GM06990 (cell line): ENCODE measurements around the gene DSE.

Source experiments
- DNase-seq: peaks from one replicate; pipeline ENCODE4 v3.0.0-alpha.2; 2011; ENCODE audit not compliant: insufficient read length; ENCODE audit errors: extremely low read depth
- H3K27me3 ChIP-seq: replicated peaks from 2 replicates; pipeline ENCODE4 v1.6.0; 2011; ENCODE audit warnings: low read length; ENCODE audit not compliant: control insufficient read depth, insufficient read depth
- H3K36me3 ChIP-seq: 2 replicates; pipeline ENCODE4 v1.5.1; 2011; ENCODE audit warnings: low read length; ENCODE audit not compliant: control insufficient read depth, insufficient read depth
- H3K4me3 ChIP-seq: replicated peaks from 2 replicates; pipeline ENCODE4 v1.5.1; 2011; ENCODE audit warnings: low read depth, mild to moderate bottlenecking, control low read depth, low read length
- TF ChIP-seq, protein P1 (sequence below): IDR thresholded peaks from 2 replicates; pipeline ENCODE4 v1.5.1; 2011; ENCODE audit warnings: low read length, control low read depth, mild to moderate bottlenecking, inconsistent platforms; ENCODE audit not compliant: insufficient read depth, poor library complexity, severe bottlenecking

Gene DSE

DNA sequence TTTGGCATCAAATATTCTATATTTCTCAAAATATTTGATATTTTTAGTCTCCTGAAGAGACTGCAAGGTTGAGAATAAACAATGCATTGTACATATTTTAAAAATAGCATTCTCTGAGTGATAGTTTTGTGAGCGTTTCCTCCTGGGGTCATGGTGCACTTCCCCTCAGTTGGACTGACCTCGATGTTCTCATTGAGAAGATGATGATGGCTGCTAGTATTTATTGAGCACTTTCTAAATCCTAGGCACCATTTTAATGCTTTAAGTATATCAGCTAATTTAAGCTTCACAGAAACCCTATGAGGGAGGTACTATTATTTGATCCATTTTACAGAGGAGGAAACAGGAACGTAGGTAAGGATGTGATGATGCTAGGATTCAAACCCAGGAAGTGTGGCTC lies 18.2 kb downstream of the DSE start:
- no peak for DNase-seq
- H3K36me3 ChIP-seq, result no peaks in the 10 kb centered on the region
- H3K4me3 ChIP-seq, result no peak overlapping the region
- H3K27me3 ChIP-seq, result no peaks in the 10 kb centered on the region
- TF ChIP-seq, protein P1, sequence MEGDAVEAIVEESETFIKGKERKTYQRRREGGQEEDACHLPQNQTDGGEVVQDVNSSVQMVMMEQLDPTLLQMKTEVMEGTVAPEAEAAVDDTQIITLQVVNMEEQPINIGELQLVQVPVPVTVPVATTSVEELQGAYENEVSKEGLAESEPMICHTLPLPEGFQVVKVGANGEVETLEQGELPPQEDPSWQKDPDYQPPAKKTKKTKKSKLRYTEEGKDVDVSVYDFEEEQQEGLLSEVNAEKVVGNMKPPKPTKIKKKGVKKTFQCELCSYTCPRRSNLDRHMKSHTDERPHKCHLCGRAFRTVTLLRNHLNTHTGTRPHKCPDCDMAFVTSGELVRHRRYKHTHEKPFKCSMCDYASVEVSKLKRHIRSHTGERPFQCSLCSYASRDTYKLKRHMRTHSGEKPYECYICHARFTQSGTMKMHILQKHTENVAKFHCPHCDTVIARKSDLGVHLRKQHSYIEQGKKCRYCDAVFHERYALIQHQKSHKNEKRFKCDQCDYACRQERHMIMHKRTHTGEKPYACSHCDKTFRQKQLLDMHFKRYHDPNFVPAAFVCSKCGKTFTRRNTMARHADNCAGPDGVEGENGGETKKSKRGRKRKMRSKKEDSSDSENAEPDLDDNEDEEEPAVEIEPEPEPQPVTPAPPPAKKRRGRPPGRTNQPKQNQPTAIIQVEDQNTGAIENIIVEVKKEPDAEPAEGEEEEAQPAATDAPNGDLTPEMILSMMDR, result no peak

DNA sequence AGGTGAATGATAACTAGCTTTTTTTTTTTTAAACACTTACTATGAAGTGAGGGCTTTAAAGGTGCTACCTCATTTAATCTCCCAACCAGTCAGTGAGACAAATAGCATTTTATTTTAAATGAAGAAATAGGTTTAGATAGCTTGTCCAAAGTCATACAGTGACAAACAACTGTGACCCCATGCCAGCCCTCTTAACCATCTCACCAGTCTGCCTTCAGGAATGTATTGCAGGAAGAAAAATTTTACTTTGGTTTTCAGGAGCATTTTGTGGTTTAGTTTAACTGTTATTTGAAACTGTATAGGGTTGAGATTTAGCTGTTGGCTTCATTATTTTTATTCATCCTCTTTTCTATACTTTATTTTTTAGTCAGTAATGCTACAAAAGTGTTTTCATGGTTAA lies 18.6 kb downstream of the DSE start:
- no peak overlapping the region for H3K4me3 ChIP-seq
- DNase-seq, result no peak
- H3K27me3 ChIP-seq, result no peaks in the 10 kb centered on the region
- H3K36me3 ChIP-seq, result no peaks in the 10 kb centered on the region
- TF ChIP-seq, protein P1, result no peak

DNA sequence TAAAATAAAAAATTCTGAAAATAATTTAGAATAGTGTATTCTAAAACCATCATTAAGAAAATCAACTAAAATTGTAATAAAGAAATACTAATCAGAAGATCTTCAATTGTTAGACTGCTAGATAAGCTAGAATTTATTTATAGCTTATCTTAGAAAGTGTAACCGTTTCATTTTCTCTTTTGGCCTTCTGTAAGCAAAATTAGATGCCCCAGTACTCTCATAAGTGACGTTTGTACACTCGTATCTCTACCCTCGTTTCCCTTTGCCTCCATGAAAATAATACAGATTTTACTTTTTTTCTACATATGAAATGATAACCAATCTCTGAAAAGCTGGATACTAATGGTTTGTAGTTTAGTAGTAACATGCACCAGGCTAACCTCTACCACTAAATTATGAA lies 19.8 kb downstream of the DSE start:
- DNase-seq, result no peak
- TF ChIP-seq, protein P1, result no peak
- H3K36me3 ChIP-seq, result no peaks in the 10 kb centered on the region
- peak overlapping the region; percentile 49 for H3K4me3 ChIP-seq
- no peaks in the 10 kb centered on the region for H3K27me3 ChIP-seq

- Histone ChIP-seq H3K27me3 (no peaks in the 10 kb centered on the region), H3K4me3 (no peak overlapping the region; the same call in 1 of the 2 replicates), H3K36me3 (no peaks in the 10 kb centered on the region)
- TF ChIP-seq, protein P1, result no peak
- peak; percentile 59 for DNase-seq
These were observed 21.6 kb downstream of the DSE start for GRCh38 chr6:116392132-116393013.

DNA sequence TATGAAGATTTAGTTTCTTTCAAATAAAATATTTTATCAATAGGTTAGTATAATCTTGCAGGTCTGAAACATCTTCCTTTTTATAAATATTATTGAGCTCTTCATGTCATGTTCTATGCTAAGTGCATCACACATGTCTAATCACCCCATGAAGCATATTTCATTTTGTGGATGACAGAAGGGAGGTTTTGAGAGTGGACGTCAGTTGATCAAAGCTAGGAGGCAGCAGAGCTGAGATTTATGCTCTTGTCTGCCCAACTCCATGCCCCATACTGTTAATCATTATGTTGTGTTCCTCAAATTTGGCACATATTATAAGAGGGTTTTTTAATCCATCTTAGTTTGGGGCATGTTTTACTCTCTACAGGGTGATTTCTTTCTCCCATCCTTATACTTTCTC lies 22.7 kb downstream of the DSE start:
- no peak for DNase-seq
- Histone ChIP-seq H3K36me3 (no peaks in the 10 kb centered on the region), H3K4me3 (no peak overlapping the region), H3K27me3 (no peaks in the 10 kb centered on the region)
- TF ChIP-seq, protein P1, result peak; percentile 49
